ENCODE measurements around the gene NEUROD4.

NEUROD4 gene

GRCh38 chr12:55019784-55020183, at the start of gene NEUROD4:
Gene NEUROD4 (plus strand): TSS chr12:55019974. CDS start chr12:55026440, 6,466 bp downstream.
- Histone ChIP-seq H3K4me1 (ENCODE audit: insufficient read depth, low read length) (no peaks in the 10 kb centered on the region), H3K36me3 (ENCODE audit: insufficient read depth, low read length) (no peaks in the 10 kb centered on the region), H3K27ac (ENCODE audit: low read depth, low read length) (no peak within 1 kb of the TSS), H3K4me3 (ENCODE audit: low read depth in 1 of 2, low read length in 2 of 2) (no peak within 1 kb of the TSS), H3K9ac (ENCODE audit: low read length) (no peak within 1 kb of the TSS), H3K27me3 (ENCODE audit: control insufficient read depth in 1 of 2, insufficient read depth in 2 of 2, low read length in 2 of 2) (no peaks in the 10 kb centered on the region), H3K9me3 (ENCODE audit: low read length) (no peaks in the 10 kb centered on the region)

- no peaks in the 10 kb centered on the region for H3K36me3 ChIP-seq (ENCODE audit: insufficient read depth, low read length)
- H3K4me1 ChIP-seq (ENCODE audit: insufficient read depth, low read length): no peaks in the 10 kb centered on the region
- no peaks in the 10 kb centered on the region for H3K9me3 ChIP-seq (ENCODE audit: low read length)
- H3K27me3 ChIP-seq (ENCODE audit: control insufficient read depth in 1 of 2, insufficient read depth in 2 of 2, low read length in 2 of 2): no peaks in the 10 kb centered on the region
- no peak overlapping the region for H3K9ac ChIP-seq (ENCODE audit: low read length)
- H3K27ac ChIP-seq (ENCODE audit: low read depth, low read length): no peak overlapping the region
- no peak overlapping the region for H3K4me3 ChIP-seq (ENCODE audit: low read depth in 1 of 2, low read length in 2 of 2)
These were observed 49.0 kb upstream of the NEUROD4 start for GRCh38 chr12:54970741-54971140.

GRCh38 chr12:54973556-54973955, 46.2 kb upstream of the NEUROD4 start:
- Histone ChIP-seq H3K9me3 (ENCODE audit: low read length) (no peaks in the 10 kb centered on the region), H3K36me3 (ENCODE audit: insufficient read depth, low read length) (no peaks in the 10 kb centered on the region), H3K9ac (ENCODE audit: low read length) (no peak overlapping the region), H3K4me3 (ENCODE audit: low read depth in 1 of 2, low read length in 2 of 2) (no peak overlapping the region), H3K4me1 (ENCODE audit: insufficient read depth, low read length) (no peaks in the 10 kb centered on the region), H3K27ac (ENCODE audit: low read depth, low read length) (no peak overlapping the region), H3K27me3 (ENCODE audit: control insufficient read depth in 1 of 2, insufficient read depth in 2 of 2, low read length in 2 of 2) (no peaks in the 10 kb centered on the region)

GRCh38 chr12:54974279-54974678, 45.5 kb upstream of the NEUROD4 start:
- Histone ChIP-seq H3K36me3 (ENCODE audit: insufficient read depth, low read length) (no peaks in the 10 kb centered on the region), H3K9ac (ENCODE audit: low read length) (no peak overlapping the region), H3K27me3 (ENCODE audit: control insufficient read depth in 1 of 2, insufficient read depth in 2 of 2, low read length in 2 of 2) (no peaks in the 10 kb centered on the region), H3K4me3 (ENCODE audit: low read depth in 1 of 2, low read length in 2 of 2) (no peak overlapping the region), H3K9me3 (ENCODE audit: low read length) (no peaks in the 10 kb centered on the region), H3K27ac (ENCODE audit: low read depth, low read length) (no peak overlapping the region), H3K4me1 (ENCODE audit: insufficient read depth, low read length) (no peaks in the 10 kb centered on the region)

- H3K9me3 ChIP-seq (ENCODE audit: low read length): no peaks in the 10 kb centered on the region
- H3K4me1 ChIP-seq (ENCODE audit: insufficient read depth, low read length): no peaks in the 10 kb centered on the region
- H3K36me3 ChIP-seq (ENCODE audit: insufficient read depth, low read length): no peaks in the 10 kb centered on the region
- no peak overlapping the region for H3K27ac ChIP-seq (ENCODE audit: low read depth, low read length)
- no peak overlapping the region for H3K4me3 ChIP-seq (ENCODE audit: low read depth in 1 of 2, low read length in 2 of 2)
- H3K27me3 ChIP-seq (ENCODE audit: control insufficient read depth in 1 of 2, insufficient read depth in 2 of 2, low read length in 2 of 2): no peaks in the 10 kb centered on the region
- H3K9ac ChIP-seq (ENCODE audit: low read length): no peak overlapping the region
These were observed 44.5 kb upstream of the NEUROD4 start for GRCh38 chr12:54975272-54975671.

- H3K9ac ChIP-seq (ENCODE audit: low read length): no peak overlapping the region
- no peaks in the 10 kb centered on the region for H3K9me3 ChIP-seq (ENCODE audit: low read length)
- no peak overlapping the region for H3K4me3 ChIP-seq (ENCODE audit: low read depth in 1 of 2, low read length in 2 of 2)
- H3K27me3 ChIP-seq (ENCODE audit: control insufficient read depth in 1 of 2, insufficient read depth in 2 of 2, low read length in 2 of 2): no peaks in the 10 kb centered on the region
- no peak overlapping the region for H3K27ac ChIP-seq (ENCODE audit: low read depth, low read length)
- H3K4me1 ChIP-seq (ENCODE audit: insufficient read depth, low read length): no peaks in the 10 kb centered on the region
- no peaks in the 10 kb centered on the region for H3K36me3 ChIP-seq (ENCODE audit: insufficient read depth, low read length)
These were observed 43.9 kb upstream of the NEUROD4 start for GRCh38 chr12:54975875-54976274.

- H3K4me1 ChIP-seq (ENCODE audit: insufficient read depth, low read length): no peaks in the 10 kb centered on the region
- no peaks in the 10 kb centered on the region for H3K27me3 ChIP-seq (ENCODE audit: control insufficient read depth in 1 of 2, insufficient read depth in 2 of 2, low read length in 2 of 2)
- H3K9ac ChIP-seq (ENCODE audit: low read length): no peak overlapping the region
- no peaks in the 10 kb centered on the region for H3K36me3 ChIP-seq (ENCODE audit: insufficient read depth, low read length)
- no peaks in the 10 kb centered on the region for H3K9me3 ChIP-seq (ENCODE audit: low read length)
- no peak overlapping the region for H3K27ac ChIP-seq (ENCODE audit: low read depth, low read length)
- H3K4me3 ChIP-seq (ENCODE audit: low read depth in 1 of 2, low read length in 2 of 2): no peak overlapping the region
These were observed 42.6 kb upstream of the NEUROD4 start for GRCh38 chr12:54977155-54977554.

GRCh38 chr12:54977857-54978256, 41.9 kb upstream of the NEUROD4 start:
- H3K4me3 ChIP-seq (ENCODE audit: low read depth in 1 of 2, low read length in 2 of 2): no peak overlapping the region
- H3K9ac ChIP-seq (ENCODE audit: low read length): no peak overlapping the region
- H3K4me1 ChIP-seq (ENCODE audit: insufficient read depth, low read length): no peaks in the 10 kb centered on the region
- no peak overlapping the region for H3K27ac ChIP-seq (ENCODE audit: low read depth, low read length)
- no peaks in the 10 kb centered on the region for H3K9me3 ChIP-seq (ENCODE audit: low read length)
- H3K36me3 ChIP-seq (ENCODE audit: insufficient read depth, low read length): no peaks in the 10 kb centered on the region
- no peaks in the 10 kb centered on the region for H3K27me3 ChIP-seq (ENCODE audit: control insufficient read depth in 1 of 2, insufficient read depth in 2 of 2, low read length in 2 of 2)

- H3K36me3 ChIP-seq (ENCODE audit: insufficient read depth, low read length): no peaks in the 10 kb centered on the region
- no peak overlapping the region for H3K4me3 ChIP-seq (ENCODE audit: low read depth in 1 of 2, low read length in 2 of 2)
- H3K27me3 ChIP-seq (ENCODE audit: control insufficient read depth in 1 of 2, insufficient read depth in 2 of 2, low read length in 2 of 2): no peaks in the 10 kb centered on the region
- no peaks in the 10 kb centered on the region for H3K9me3 ChIP-seq (ENCODE audit: low read length)
- H3K4me1 ChIP-seq (ENCODE audit: insufficient read depth, low read length): no peaks in the 10 kb centered on the region
- H3K9ac ChIP-seq (ENCODE audit: low read length): no peak overlapping the region
- no peak overlapping the region for H3K27ac ChIP-seq (ENCODE audit: low read depth, low read length)
These were observed 39.4 kb upstream of the NEUROD4 start for GRCh38 chr12:54980341-54980740.

GRCh38 chr12:54981796-54982195, 38.0 kb upstream of the NEUROD4 start:
- Histone ChIP-seq H3K36me3 (ENCODE audit: insufficient read depth, low read length) (no peaks in the 10 kb centered on the region), H3K27ac (ENCODE audit: low read depth, low read length) (no peak overlapping the region), H3K9ac (ENCODE audit: low read length) (no peak overlapping the region), H3K4me3 (ENCODE audit: low read depth in 1 of 2, low read length in 2 of 2) (no peak overlapping the region), H3K4me1 (ENCODE audit: insufficient read depth, low read length) (no peaks in the 10 kb centered on the region), H3K9me3 (ENCODE audit: low read length) (no peaks in the 10 kb centered on the region), H3K27me3 (ENCODE audit: control insufficient read depth in 1 of 2, insufficient read depth in 2 of 2, low read length in 2 of 2) (no peaks in the 10 kb centered on the region)

GRCh38 chr12:54983536-54984101, 36.2 kb upstream of the NEUROD4 start:
- Histone ChIP-seq H3K9ac (ENCODE audit: low read length) (no peak overlapping the region), H3K27ac (ENCODE audit: low read depth, low read length) (no peak overlapping the region), H3K36me3 (ENCODE audit: insufficient read depth, low read length) (no peaks in the 10 kb centered on the region), H3K9me3 (ENCODE audit: low read length) (no peaks in the 10 kb centered on the region), H3K4me3 (ENCODE audit: low read depth in 1 of 2, low read length in 2 of 2) (no peak overlapping the region), H3K4me1 (ENCODE audit: insufficient read depth, low read length) (no peaks in the 10 kb centered on the region), H3K27me3 (ENCODE audit: control insufficient read depth in 1 of 2, insufficient read depth in 2 of 2, low read length in 2 of 2) (no peaks in the 10 kb centered on the region)

- Histone ChIP-seq H3K36me3 (ENCODE audit: insufficient read depth, low read length) (no peaks in the 10 kb centered on the region), H3K27ac (ENCODE audit: low read depth, low read length) (no peak within 1 kb of the TSS), H3K4me3 (ENCODE audit: low read depth in 1 of 2, low read length in 2 of 2) (no peak within 1 kb of the TSS), H3K9me3 (ENCODE audit: low read length) (no peaks in the 10 kb centered on the region), H3K4me1 (ENCODE audit: insufficient read depth, low read length) (no peaks in the 10 kb centered on the region), H3K27me3 (ENCODE audit: control insufficient read depth in 1 of 2, insufficient read depth in 2 of 2, low read length in 2 of 2) (no peaks in the 10 kb centered on the region), H3K9ac (ENCODE audit: low read length) (no peak within 1 kb of the TSS)
These were observed 35.0 kb upstream of the NEUROD4 start, which contains the start of gene TESPA1 for GRCh38 chr12:54984658-54985376. Gene TESPA1 (minus strand): TSS chr12:54984762. CDS start chr12:54974562, 10,200 bp downstream.

All from muscle layer of colon (tissue), 2 donors.